Astrocyte of the spinal cord (primary cell): ENCODE results near the gene PRR18.

Experiments
- DNase-seq: peaks from one replicate; pipeline ENCODE4 v3.0.0; 2011; ENCODE audit warnings: low read depth, low spot score
- H3K4me3 ChIP-seq: 2 replicates; pipeline ENCODE4 v1.5.1; 2011; ENCODE audit warnings: low read depth, mild to moderate bottlenecking, low read length, moderate library complexity
- CTCF ChIP-seq: IDR thresholded peaks from 2 replicates; pipeline ENCODE4 v1.5.1; 2012; ENCODE audit warnings: low read depth, mild to moderate bottlenecking, low read length, inconsistent platforms
- in situ Hi-C: cut with HindIII; loops from 2 replicates; pipeline ENCODE4 v1.10.0; 2017; ENCODE audit warnings: low sequenced_read_pairs

The PRR18 gene

GRCh38 chr6:166281104-166281503, 27.1 kb downstream of the PRR18 start:
- no peak for DNase-seq
- no peak for TF ChIP-seq CTCF
- in situ Hi-C loops, result no loop called here
- H3K4me3 ChIP-seq, result no peak overlapping the region

GRCh38 chr6:166279393-166279679, 28.9 kb downstream of the PRR18 start:
- no peak for TF ChIP-seq CTCF
- no peak for DNase-seq
- no peak overlapping the region for H3K4me3 ChIP-seq
- in situ Hi-C loops, result no loop called here

GRCh38 chr6:166278579-166279392, 29.4 kb downstream of the PRR18 start:
- no peak for TF ChIP-seq CTCF
- DNase-seq, result no peak
- no peak overlapping the region for H3K4me3 ChIP-seq
- in situ Hi-C loops, result no loop called here

- in situ Hi-C loops, result no loop called here
- no peak overlapping the region for H3K4me3 ChIP-seq
- TF ChIP-seq CTCF, result no peak
- no peak for DNase-seq
Measured at GRCh38 chr6:166277892-166278578, 30.2 kb downstream of the PRR18 start.

- in situ Hi-C loops, result no loop called here
- TF ChIP-seq CTCF, result no peak
- DNase-seq, result peak; percentile 55
- H3K4me3 ChIP-seq, result no peak overlapping the region
Measured at GRCh38 chr6:166277018-166277417, 31.2 kb downstream of the PRR18 start.

- DNase-seq, result peak; percentile 55
- TF ChIP-seq CTCF, result peak; percentile 98
- no peak overlapping the region for H3K4me3 ChIP-seq
- in situ Hi-C loops, result no loop called here
Measured at GRCh38 chr6:166275714-166276166, 32.5 kb downstream of the PRR18 start.
